NCI-H146 (cell line): ENCODE measurements around the gene TMEM167B.
A peak's percentile ranks its signal among the peaks of the same experiment; 100 is the strongest.
"Not testable (repeated sequence)": the region's sequence is repeated elsewhere in the genome, so short reads cannot be mapped to it uniquely, and the experiment has no call there.

Source experiments
- DNase-seq: peaks from one replicate; lab custom pipeline; 2025; lab: John Stamatoyannopoulos, UW

TMEM167B gene

GRCh38 chr1:109113590-109114341 is 23.2 kb downstream of the TMEM167B start, which contains the start of gene ELAPOR1:
ELAPOR1 (plus strand) TSS chr1:109114115; CDS start chr1:109114184, 69 bp downstream.
- DNase-seq = peak; percentile 98

GRCh38 chr1:109114342-109114674 is 23.7 kb downstream of the TMEM167B start:
- peak; percentile 71 for DNase-seq

- DNase-seq = no peak
Measured at GRCh38 chr1:109115685-109116084, 25.1 kb downstream of the TMEM167B start.

- DNase-seq = peak; percentile 91
Measured at GRCh38 chr1:109116286-109116685, 25.7 kb downstream of the TMEM167B start.

GRCh38 chr1:109118089-109118488 is 27.5 kb downstream of the TMEM167B start:
- DNase-seq = no peak

GRCh38 chr1:109120356-109120755 is 29.8 kb downstream of the TMEM167B start:
- DNase-seq = no peak

- DNase-seq = no peak
Measured at GRCh38 chr1:109131059-109131458, 40.5 kb downstream of the TMEM167B start.

GRCh38 chr1:109131800-109132199 is 41.2 kb downstream of the TMEM167B start:
- DNase-seq = no peak

- peak; percentile 38 for DNase-seq
Measured at GRCh38 chr1:109133002-109133706, 42.6 kb downstream of the TMEM167B start.

GRCh38 chr1:109133815-109134214 is 43.3 kb downstream of the TMEM167B start:
- no peak for DNase-seq

- peak; percentile 87 for DNase-seq
Measured at GRCh38 chr1:109134423-109134822, 43.9 kb downstream of the TMEM167B start.

- DNase-seq = no peak
Measured at GRCh38 chr1:109135940-109136339, 45.4 kb downstream of the TMEM167B start.

- DNase-seq = no peak
Measured at GRCh38 chr1:109136766-109137165, 46.2 kb downstream of the TMEM167B start.

GRCh38 chr1:109137958-109138357 is 47.4 kb downstream of the TMEM167B start:
- peak; percentile 80 for DNase-seq

- peak; percentile 95 for DNase-seq
Measured at GRCh38 chr1:109138358-109138757, 47.8 kb downstream of the TMEM167B start.

GRCh38 chr1:109140392-109140791 is 49.8 kb downstream of the TMEM167B start:
- DNase-seq = no peak

GRCh38 chr1:109142260-109142659 is 51.7 kb downstream of the TMEM167B start:
- DNase-seq = no peak

GRCh38 chr1:109142725-109143124 is 52.2 kb downstream of the TMEM167B start:
- not testable (repeated sequence) for DNase-seq
